H1 (cell line): ENCODE results near the gene SUCLG2. TPM values are rescaled to one million over a fixed set of nuclear protein-coding genes. Genes with fewer than 3 reads are reported as not detected.

Experiments
- CTCF ChIA-PET: fragments of 300-600 bp; sonication (Branson Sonifier 250); formaldehyde crosslinking; loops from one replicate; lab custom pipeline; 2021; ENCODE audit not compliant: partially characterized antibody; lab: Charles Lee
- POLR2A ChIA-PET: fragments of 300-600 bp; sonication (Branson Sonifier 250); formaldehyde crosslinking; loops from one replicate; lab custom pipeline; 2021; ENCODE audit warnings: inconsistent platforms; ENCODE audit not compliant: partially characterized antibody; lab: Charles Lee
- DNase-seq, 2 experiments: peaks; one replicate each; pipeline versions ENCODE4 v3.0.0 to v3.0.0-alpha.2; 2010 to 2022; ENCODE audit warnings: low spot score in 2 of 2, low read depth in 1 of 2, mixed read lengths in 1 of 2
- FAIRE-seq: peaks from 2 replicates; lab custom pipeline; 2011; peaks lifted over from hg19 to GRCh38; lab: Jason Lieb, UNC
- H2AFZ ChIP-seq: 2 replicates; pipeline ENCODE4 v1.8.1; 2012; ENCODE audit warnings: low read length, inconsistent platforms
- H2AK5ac ChIP-seq: 2 replicates; pipeline ENCODE4 v1.6.1; 2013; ENCODE audit warnings: low read depth, low read length
- H2BK120ac ChIP-seq: replicated peaks from 2 replicates; pipeline ENCODE3; 2013; ENCODE audit warnings: low read depth, low read length, inconsistent platforms
- H2BK12ac ChIP-seq: 2 replicates; pipeline ENCODE4 v1.6.1; 2013; ENCODE audit warnings: low read depth, low read length
- H2BK15ac ChIP-seq: 2 replicates; pipeline ENCODE4 v1.6.1; 2013; ENCODE audit warnings: low read length
- H2BK20ac ChIP-seq: 2 replicates; pipeline ENCODE4 v1.6.1; 2013; ENCODE audit warnings: low read length
- H2BK5ac ChIP-seq: 2 replicates; pipeline ENCODE4 v1.6.1; 2013; ENCODE audit warnings: low read depth, low read length
- H3K14ac ChIP-seq: 2 replicates; pipeline ENCODE4 v1.6.1; 2013; ENCODE audit warnings: inconsistent platforms; ENCODE audit not compliant: insufficient read length
- H3K18ac ChIP-seq: 2 replicates; pipeline ENCODE4 v1.6.1; 2013; ENCODE audit warnings: low read length; ENCODE audit errors: extremely low read depth
- H3K23ac ChIP-seq: 2 replicates; pipeline ENCODE4 v1.6.1; 2013; ENCODE audit warnings: inconsistent platforms; ENCODE audit not compliant: insufficient read length
- H3K23me2 ChIP-seq: 2 replicates; pipeline ENCODE4 v1.6.1; 2013; ENCODE audit warnings: low read depth, low read length
- H3K27ac ChIP-seq: 2 replicates; pipeline ENCODE4 v1.6.1; 2011; ENCODE audit warnings: low read depth, low read length, inconsistent platforms
- H3K27me3 ChIP-seq, 4 experiments: replicated peaks in 1 of 4; 1 replicate in 1 of 4; 2 replicates in 3 of 4; pipeline versions ENCODE4 v1.6.1 to v1.8.1; 2011 to 2013; ENCODE audit warnings: low read length in 3 of 4, mild to moderate bottlenecking in 3 of 4, inconsistent platforms in 2 of 4, mixed read lengths in 2 of 4, moderate library complexity in 1 of 4; ENCODE audit not compliant: control insufficient read depth in 3 of 4, insufficient read depth in 3 of 4; ENCODE audit errors: extremely low read depth in 1 of 4
- H3K36me3 ChIP-seq, 4 experiments: 2 replicates each; pipeline versions ENCODE4 v1.6.1 to v1.8.1; 2011 to 2013; ENCODE audit warnings: mild to moderate bottlenecking in 4 of 4, low read length in 3 of 4, moderate library complexity in 2 of 4, control low read depth in 1 of 4, inconsistent platforms in 1 of 4; ENCODE audit not compliant: insufficient read depth in 4 of 4, control insufficient read depth in 2 of 4
- H3K4ac ChIP-seq: replicated peaks from 2 replicates; pipeline ENCODE3; 2013; ENCODE audit warnings: low read length, low read depth, mixed read lengths, inconsistent platforms; ENCODE audit not compliant: insufficient read length
- H3K4me1 ChIP-seq, 4 experiments: replicated peaks in 1 of 4; 1 replicate in 1 of 4; 2 replicates in 3 of 4; pipeline versions ENCODE4 v1.6.1 to v1.8.1; 2011 to 2013; ENCODE audit warnings: low read length in 3 of 4, inconsistent platforms in 2 of 4, mixed read lengths in 1 of 4; ENCODE audit not compliant: insufficient read depth in 4 of 4, control insufficient read depth in 3 of 4
- H3K4me2 ChIP-seq, 2 experiments: 2 replicates each; pipeline versions ENCODE4 v1.6.1 to v1.8.1; 2011 to 2013; ENCODE audit warnings: low read depth in 2 of 2, low read length in 2 of 2, control low read depth in 1 of 2, inconsistent platforms in 1 of 2, mild to moderate bottlenecking in 1 of 2; ENCODE audit not compliant: insufficient read depth in 1 of 2
- H3K4me3 ChIP-seq, 4 experiments: fragments of 200-600, 300-600 bp in 1 of 4; sonication (generic), shearing (Covaris generic), sonication (Bioruptor Twin) in 1 of 4; 2 replicates each; pipeline versions ENCODE4 v1.5.1 to v1.8.1; 2011 to 2016; ENCODE audit warnings: low read length in 4 of 4, low read depth in 3 of 4, control low read depth in 2 of 4, inconsistent platforms in 2 of 4, mild to moderate bottlenecking in 2 of 4, mixed read lengths in 1 of 4, moderate library complexity in 1 of 4; ENCODE audit not compliant: insufficient read depth in 2 of 4; ENCODE audit errors: extremely low read depth in 1 of 4
- H3K56ac ChIP-seq: replicated peaks from 2 replicates; pipeline ENCODE3; 2013; ENCODE audit warnings: low read depth, mild to moderate bottlenecking, mixed read lengths, low read length, inconsistent platforms; ENCODE audit not compliant: insufficient read length
- H3K79me1 ChIP-seq: 2 replicates; pipeline ENCODE4 v1.6.1; 2013; ENCODE audit warnings: low read depth, low read length, control low read depth
- H3K79me2 ChIP-seq, 2 experiments: 2 replicates each; pipeline versions ENCODE4 v1.6.1 to v1.8.1; 2012 to 2013; ENCODE audit warnings: low read length in 2 of 2, mild to moderate bottlenecking in 2 of 2, inconsistent platforms in 1 of 2; ENCODE audit not compliant: insufficient read depth in 2 of 2, control insufficient read depth in 1 of 2
- H3K9ac ChIP-seq, 4 experiments: replicated peaks in 1 of 4; 1 replicate in 1 of 4; 2 replicates in 3 of 4; pipeline versions ENCODE4 v1.6.1 to v1.8.1; 2011 to 2013; ENCODE audit warnings: low read depth in 3 of 4, low read length in 3 of 4, control low read depth in 2 of 4, mild to moderate bottlenecking in 2 of 4, moderate library complexity in 2 of 4, inconsistent platforms in 1 of 4; ENCODE audit errors: extremely low read depth in 1 of 4
- H3K9me3 ChIP-seq, 2 experiments: 2 replicates each; pipeline versions ENCODE4 v1.6.1 to v1.8.1; 2012 to 2013; ENCODE audit warnings: mild to moderate bottlenecking in 2 of 2, moderate library complexity in 2 of 2, control low read depth in 1 of 2, inconsistent platforms in 1 of 2, low read depth in 1 of 2, low read length in 1 of 2, mixed read lengths in 1 of 2; ENCODE audit not compliant: insufficient read depth in 2 of 2
- H4K20me1 ChIP-seq, 2 experiments: replicated peaks in 1 of 2; 2 replicates each; pipeline versions ENCODE3 to v1.8.1; 2011 to 2013; ENCODE audit warnings: inconsistent platforms in 2 of 2, low read length in 2 of 2, mild to moderate bottlenecking in 1 of 2; ENCODE audit not compliant: insufficient read depth in 2 of 2, control insufficient read depth in 1 of 2
- H4K5ac ChIP-seq: 2 replicates; pipeline ENCODE4 v1.6.1; 2013; ENCODE audit warnings: low read length, low read depth, mixed read lengths, inconsistent platforms; ENCODE audit not compliant: insufficient read length
- H4K8ac ChIP-seq: 2 replicates; pipeline ENCODE4 v1.8.0; 2013; ENCODE audit warnings: mild to moderate bottlenecking, moderate library complexity, low read length, inconsistent platforms; ENCODE audit not compliant: insufficient read depth; ENCODE audit errors: extremely low read depth
- H4K91ac ChIP-seq: replicated peaks from 2 replicates; pipeline ENCODE3; 2013; ENCODE audit warnings: low read length, mixed read lengths, inconsistent platforms; ENCODE audit not compliant: insufficient read length
- KDM4A ChIP-seq: IDR thresholded peaks from one replicate; pipeline ENCODE4 v1.7.1; 2012; ENCODE audit warnings: low read depth, mild to moderate bottlenecking, moderate library complexity, low read length, inconsistent platforms; ENCODE audit not compliant: severe bottlenecking
- TAF7 ChIP-seq: optimal IDR thresholded peaks from 2 replicates; pipeline ENCODE3; 2011; ENCODE audit warnings: low read depth, mild to moderate bottlenecking, inconsistent platforms, low read length, moderate library complexity, borderline replicate concordance
- polyA plus RNA-seq, 7 experiments: library from polyadenylated mRNA; depleted of rRNA in 3 of 7; stranded (reverse) in 5 of 7; unstranded in 2 of 7; fragments of >200 nt in 5 of 7; fragments of 200-250 nt in 2 of 7; gene quantifications; 1 replicate in 5 of 7; 2 replicates in 1 of 7; 4 replicates in 1 of 7; pipeline versions ENCODE4 v1.2.1 to v1.2.3, GENCODE V29; 2011 to 2013; ENCODE audit warnings: missing spikeins in 2 of 7, mixed read lengths in 2 of 7
- total RNA-seq: library from RNA; stranded (reverse); fragmentation: NEBNext Ultra II Directional; extraction: Animal tissue kit (Norgen Biotek cat#: 25700); gene quantifications from 2 replicates; pipeline ENCODE4 v1.2.1, GENCODE V29; 2021

SUCLG2 gene
- total and polyA plus RNA-seq, 2 of the 8 experiments (the other 6 are each of a cell fraction or from before 2014, with no cell fraction given): 12.9 to 46.2 TPM

GRCh38 chr3:67405193-67405592, 249.2 kb downstream of the SUCLG2 start:
- Histone ChIP-seq H3K36me3 (peaks cover 0 to 4% (median 0%) of the 10 kb centered on the region in 4 experiments; a peak in 1 of 8 replicates), H4K20me1 (no peaks in the 10 kb centered on the region), H3K14ac (no peak overlapping the region), H3K4me2 (no peak overlapping the region), H3K27me3 (no peaks in the 10 kb centered on the region), H4K8ac (no peak overlapping the region), H2BK12ac (no peak overlapping the region), H3K4me3 (no peak overlapping the region), H3K56ac (no peak overlapping the region), H3K79me1 (no peaks in the 10 kb centered on the region), H2BK20ac (no peak overlapping the region), H3K9me3 (no peaks in the 10 kb centered on the region), H3K9ac (no peak overlapping the region), H2AFZ (no peak overlapping the region), H3K23ac (no peak overlapping the region), H2BK15ac (no peak overlapping the region), H2BK5ac (no peak overlapping the region), H3K27ac (no peak overlapping the region), H3K4me1 (no peaks in the 10 kb centered on the region), H3K18ac (no peak overlapping the region), H3K79me2 (no peaks in the 10 kb centered on the region), H2AK5ac (no peak overlapping the region), H3K23me2 (no peaks in the 10 kb centered on the region), H4K5ac (no peak overlapping the region), H2BK120ac (no peak overlapping the region), H3K4ac (no peak overlapping the region), H4K91ac (no peak overlapping the region)
- CTCF ChIA-PET: interaction anchor here (2.5 kb wide), 1 partner anchor 21 kb away, joined by 10 read pairs; no protein-coding TSS in a partner anchor
- FAIRE-seq (no peak), DNase-seq (no peak)
- POLR2A ChIA-PET: no interaction called here
- TF ChIP-seq KDM4A: no peak
- TF ChIP-seq TAF7: no peak
